ENCODE measurements around the gene RBMS3.
A peak's percentile ranks its signal among the peaks of the same experiment; 100 is the strongest.
"Not testable (repeated sequence)": the region's sequence is repeated elsewhere in the genome, so short reads cannot be mapped to it uniquely, and the experiment has no call there.

RBMS3 gene

DNA sequence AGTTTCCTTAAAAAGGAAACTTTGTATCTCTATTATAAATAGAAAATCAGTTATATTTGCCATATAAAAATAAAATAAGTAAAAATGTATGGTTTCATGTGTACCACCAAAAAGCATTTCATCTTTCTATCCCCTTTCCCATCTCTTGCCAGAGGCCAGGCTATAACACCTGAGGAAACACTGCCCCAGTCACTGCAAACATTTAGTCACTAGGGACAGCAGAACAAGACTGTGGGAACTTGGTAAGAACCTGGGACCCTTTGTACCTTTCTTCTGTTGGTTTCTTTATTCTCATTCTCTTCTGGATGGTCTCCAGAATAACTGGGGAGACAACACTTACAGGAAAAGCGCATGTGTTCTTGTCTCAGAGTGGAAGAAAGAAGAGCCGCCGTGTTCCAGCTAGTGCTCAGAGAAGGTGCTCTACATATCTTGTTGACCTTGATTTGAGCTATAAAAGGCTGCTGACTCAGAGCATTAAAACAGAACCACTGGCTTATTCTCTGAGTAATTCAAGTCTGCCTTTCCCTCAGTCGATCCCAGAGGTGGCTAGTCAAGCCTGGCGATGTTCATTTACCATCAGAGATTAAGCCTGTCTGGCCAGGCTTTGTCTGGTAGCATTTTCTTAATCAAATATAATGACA is 361.6 kb downstream of the RBMS3 start:
- no peak for DNase-seq

DNA sequence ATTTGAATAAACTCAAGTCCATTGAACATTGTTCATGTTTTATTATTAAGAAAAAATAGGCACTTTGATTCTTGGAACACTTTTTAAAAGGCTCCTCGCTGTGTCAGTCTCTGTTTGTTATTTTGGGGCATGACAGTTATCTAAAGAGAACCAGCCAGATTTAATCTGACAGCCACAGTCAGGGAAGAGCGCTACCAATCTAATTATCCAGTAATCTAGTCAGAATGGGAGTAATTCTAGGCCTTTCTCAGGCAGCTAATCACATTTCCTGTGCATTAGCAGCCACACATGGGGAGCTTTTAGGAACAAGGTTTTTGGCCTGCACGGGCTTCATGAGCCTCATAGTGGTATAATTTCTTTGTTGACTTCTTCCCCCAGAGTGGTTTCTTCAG is 362.2 kb downstream of the RBMS3 start:
- DNase-seq, result no peak

DNA sequence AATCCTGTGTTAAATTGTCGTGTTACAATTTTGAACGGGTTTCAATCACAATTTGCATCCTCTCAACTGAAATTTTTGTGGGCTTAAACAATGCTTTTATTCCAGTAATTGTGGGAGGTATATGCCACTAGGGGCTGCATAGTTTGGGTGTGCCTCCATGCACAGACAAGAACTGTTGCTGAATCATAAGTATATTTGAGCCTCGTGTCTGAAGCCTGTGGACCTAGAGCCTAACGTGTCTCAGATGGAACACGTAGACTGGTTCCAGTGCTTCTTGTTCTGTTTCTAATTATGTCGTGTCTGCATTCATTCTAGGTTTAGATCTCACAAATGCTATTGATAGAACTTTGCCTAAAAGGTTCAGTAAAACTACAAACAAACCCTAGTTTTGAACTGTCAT is 363.4 kb downstream of the RBMS3 start:
- DNase-seq, result no peak

DNA sequence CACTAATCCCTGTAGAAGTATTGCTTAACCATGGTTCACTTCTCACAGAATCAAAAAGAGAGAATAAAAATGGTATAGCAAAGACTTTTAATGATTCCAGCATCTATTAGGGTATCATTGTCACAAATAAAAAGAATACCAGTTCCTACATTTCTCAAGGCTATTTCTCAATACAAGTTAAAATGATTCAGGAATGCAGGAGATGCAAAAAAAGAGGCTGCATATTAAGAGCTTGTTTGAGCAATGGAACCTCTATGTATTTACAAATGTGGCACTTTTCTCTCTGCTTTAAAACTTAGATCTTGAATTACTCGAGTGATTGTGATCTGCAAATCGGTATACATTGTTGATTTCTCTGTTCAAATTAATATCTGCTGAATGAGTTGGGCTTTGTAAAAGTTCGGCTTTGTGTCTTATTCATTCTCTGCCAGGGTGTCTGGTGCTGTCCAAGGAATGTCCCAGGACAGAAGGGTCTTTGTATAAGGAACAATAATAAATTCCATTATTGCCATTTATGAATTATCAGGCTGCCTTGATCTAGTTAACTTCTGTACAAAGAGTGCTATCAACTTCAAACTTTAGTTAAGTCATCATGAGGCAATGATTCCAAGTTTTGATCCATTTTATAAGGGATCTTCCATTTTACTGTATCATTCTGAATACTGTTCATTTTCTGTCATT is 364.2 kb downstream of the RBMS3 start:
- no peak for DNase-seq

DNA sequence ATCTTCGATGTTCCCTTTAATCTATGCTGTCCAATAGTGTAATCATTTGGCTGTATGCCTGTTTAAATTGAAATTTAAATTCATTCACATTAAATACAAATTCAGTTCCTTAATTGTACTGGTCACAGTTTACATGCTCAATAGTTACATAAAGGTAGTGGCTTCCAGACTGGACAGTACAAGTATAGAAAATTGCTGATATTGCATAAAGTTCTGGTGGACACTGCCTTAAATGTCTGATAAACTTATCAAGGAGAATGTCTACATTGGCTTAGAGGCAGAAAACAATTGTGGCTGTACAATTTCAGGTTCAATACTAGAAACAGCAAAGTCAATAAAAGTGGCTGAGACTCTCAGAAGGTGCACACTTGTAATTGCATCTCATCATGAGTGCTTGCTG is 365.2 kb downstream of the RBMS3 start:
- no peak for DNase-seq

DNA sequence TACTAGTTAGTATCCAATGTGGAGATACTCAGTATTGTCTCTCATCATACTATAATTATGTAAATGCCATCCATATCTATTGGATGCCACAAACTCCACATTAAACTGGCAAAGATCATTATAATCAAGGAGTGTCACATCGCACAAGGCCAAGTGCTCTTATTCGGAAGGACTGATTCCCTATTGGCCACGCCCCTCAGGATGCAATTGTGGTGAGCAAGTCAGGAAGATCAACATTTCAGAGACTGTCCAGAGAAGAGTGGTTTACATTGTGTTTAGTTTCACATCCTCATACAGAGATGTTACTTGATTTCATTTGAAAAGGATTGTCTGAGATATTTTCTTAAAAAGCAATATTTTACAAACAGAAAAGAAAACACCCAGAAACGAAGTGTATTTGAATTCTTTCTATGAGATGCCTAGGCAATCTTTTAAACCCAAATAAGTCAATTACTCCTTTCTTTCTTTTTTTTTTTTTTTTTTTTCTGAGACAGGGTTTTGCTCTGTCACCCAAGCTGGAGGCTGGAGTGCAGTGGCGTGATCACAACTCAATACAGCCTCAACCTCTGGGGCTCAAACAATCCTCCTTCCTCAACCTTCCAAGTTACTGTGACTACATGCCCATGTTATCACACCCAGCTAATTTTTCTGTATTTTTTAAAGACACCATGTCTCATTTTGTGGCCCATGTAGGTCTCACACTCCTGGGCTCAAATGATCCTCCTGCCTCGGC is 369.1 kb downstream of the RBMS3 start:
- DNase-seq, result peak; percentile 18

DNA sequence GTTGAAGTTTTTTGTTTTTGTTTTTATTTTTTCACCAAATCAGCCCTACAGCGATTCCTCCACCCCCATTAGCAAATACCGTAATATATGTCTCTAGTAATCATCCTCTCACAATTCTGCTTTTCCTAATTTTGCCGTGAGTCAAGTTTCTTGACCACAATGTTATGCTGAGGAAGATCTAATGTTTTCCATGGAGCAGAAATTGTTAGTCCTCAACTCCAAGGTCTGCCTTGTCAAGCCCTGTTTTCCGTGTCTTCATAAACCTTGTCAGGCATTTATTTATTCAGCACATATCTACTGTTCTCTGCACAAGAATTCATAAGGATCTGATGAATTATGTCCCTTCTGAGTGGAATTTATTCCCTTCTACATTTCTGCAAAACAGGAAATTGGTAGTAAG is 372.8 kb downstream of the RBMS3 start:
- DNase-seq, result no peak

DNA sequence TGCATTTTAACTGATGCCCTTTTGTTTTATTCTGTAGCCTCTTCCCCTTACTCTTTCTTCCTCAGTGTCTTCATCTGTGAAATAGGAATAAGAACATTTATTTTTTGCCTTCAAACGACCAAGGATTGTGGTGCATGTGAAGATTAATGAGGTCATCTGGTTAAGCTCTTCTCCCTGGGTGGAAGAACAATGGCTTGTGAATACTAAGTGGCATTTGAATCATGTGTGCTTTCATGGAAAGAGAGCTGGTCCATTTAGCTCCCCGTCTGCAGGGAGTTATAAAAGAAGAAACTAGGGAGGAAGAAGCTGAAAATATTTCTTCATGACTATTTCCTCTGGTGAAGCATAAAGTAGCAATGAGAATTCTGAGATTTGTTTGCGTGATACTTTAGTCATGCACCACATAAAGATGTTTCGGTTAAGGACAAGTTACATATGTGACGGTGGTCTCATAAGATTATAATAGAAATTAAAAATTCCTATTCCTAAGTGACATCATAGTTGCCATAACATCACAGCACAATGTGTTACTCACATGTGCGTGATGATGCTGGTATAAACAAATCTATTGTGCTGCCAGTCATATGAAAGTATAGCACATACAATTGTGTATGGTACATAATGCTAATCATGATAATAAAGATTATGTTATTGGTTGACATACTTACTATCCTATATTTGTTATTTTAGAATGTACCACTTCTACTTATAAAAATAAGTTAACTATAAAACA is 374.3 kb downstream of the RBMS3 start:
- DNase-seq, result no peak

DNA sequence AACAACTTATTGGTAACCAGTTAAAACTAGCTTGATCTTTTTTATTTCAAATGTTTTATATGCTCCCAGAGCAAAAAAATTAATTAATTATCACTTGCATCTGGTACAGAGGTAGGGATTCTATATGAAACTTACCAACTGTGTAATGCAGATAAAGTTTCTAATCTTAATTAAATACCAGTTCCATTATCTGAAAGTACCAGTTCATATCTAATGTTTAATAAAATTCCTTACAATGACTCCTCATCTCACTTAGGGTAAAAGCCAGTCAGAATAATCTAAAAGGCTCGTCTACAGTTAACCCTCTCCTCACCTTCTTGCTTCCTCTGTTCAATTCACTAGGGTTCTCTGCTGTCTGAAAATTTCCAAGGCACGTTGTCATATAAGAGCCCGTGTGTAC is 384.8 kb downstream of the RBMS3 start:
- no peak for DNase-seq

DNA sequence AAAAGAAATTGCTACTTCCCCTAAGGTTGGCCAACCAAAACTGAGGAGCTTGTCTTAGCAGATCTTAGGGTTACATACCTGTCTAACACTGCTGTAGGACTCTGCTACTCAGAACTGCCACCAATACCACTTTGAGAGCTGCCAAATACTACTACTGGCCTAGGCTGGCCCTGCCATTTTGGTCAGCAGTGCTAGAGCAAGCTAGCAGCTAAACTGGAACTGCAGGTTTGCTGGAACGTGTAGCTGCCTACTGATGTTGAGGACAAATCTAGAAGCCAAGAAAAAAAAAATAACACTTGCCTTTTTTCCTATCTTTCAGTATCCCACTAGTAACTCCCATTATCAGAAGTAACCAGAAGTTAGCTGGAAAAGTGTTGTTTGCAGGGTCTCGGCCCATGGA is 387.4 kb downstream of the RBMS3 start:
- no peak for DNase-seq

DNA sequence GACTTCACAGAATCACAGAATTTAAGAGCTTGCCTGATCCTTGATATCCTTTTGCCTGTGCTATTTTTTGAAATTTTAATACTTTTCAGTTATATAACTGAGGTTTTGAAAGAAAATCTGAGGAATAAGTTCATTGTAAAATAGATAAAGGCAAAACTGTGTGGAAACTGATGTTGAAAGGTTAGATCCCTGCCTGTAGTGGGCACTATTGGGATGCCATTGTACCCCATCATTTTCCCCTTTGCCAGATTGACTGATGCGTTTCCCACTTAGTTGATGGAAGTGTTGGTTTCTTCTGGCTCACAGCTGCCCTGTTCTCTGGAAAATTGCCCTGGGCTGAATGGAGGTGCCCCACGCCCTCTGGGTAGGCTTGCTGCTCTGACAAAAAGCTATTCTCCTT is 387.9 kb downstream of the RBMS3 start:
- no peak for DNase-seq

DNA sequence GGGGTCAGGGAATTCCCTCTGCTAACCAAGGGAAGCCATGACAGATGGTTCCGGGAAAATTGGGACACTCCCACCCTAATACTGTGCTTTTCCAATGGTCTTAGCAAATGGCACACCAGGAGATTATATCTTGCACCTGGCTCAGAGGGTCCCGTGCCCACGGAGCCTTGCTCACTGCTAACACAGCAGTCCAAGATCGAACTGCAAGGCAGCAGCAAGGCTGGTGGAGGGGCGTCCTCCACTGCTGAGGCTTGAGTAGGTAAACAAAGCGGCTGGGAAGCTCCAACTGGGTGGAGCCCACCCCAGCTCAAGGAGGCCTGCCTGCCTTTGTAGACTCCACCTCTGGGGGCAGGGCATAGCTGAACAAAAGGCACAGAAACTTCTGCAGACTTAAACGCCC is 389.6 kb downstream of the RBMS3 start:
- not testable (repeated sequence) for DNase-seq

DNA sequence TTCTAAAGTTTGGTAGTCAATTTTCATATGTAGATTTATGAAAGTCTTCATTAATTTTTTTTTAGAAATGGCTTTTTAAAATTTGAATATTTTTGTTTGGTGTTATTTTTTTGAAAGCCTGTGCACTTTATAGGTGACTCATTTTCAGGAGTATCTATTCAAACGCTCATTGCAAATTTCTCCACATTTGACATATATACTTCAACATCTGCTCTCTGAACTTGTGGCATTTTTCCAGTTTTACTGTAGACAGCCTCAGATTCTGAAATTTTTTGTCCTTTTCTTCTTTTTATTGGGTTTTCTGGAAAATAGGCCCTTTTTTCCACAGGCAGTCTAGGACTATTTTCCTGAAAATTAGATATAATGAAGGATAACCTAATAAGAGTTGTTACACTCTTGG is 396.6 kb downstream of the RBMS3 start:
- no peak for DNase-seq

DNA sequence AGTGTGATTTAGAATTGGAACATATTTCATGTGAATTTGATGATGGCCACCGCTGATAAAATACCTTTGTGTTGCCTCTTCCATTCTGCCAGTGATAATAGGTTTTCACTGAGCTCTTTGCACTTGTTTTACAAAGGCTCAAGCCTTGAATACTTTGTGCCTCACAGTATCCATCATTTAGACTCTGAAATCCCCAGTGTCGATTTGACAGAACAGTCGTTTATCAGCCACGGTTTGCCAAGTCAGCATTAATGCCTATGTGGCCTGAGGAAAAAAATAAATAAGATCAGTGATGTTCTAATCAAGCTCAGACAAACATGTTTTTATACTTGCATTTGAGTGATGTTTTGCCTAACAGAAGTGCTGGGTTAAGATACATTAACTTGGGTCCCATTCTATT is 399.1 kb downstream of the RBMS3 start:
- no peak for DNase-seq

DNA sequence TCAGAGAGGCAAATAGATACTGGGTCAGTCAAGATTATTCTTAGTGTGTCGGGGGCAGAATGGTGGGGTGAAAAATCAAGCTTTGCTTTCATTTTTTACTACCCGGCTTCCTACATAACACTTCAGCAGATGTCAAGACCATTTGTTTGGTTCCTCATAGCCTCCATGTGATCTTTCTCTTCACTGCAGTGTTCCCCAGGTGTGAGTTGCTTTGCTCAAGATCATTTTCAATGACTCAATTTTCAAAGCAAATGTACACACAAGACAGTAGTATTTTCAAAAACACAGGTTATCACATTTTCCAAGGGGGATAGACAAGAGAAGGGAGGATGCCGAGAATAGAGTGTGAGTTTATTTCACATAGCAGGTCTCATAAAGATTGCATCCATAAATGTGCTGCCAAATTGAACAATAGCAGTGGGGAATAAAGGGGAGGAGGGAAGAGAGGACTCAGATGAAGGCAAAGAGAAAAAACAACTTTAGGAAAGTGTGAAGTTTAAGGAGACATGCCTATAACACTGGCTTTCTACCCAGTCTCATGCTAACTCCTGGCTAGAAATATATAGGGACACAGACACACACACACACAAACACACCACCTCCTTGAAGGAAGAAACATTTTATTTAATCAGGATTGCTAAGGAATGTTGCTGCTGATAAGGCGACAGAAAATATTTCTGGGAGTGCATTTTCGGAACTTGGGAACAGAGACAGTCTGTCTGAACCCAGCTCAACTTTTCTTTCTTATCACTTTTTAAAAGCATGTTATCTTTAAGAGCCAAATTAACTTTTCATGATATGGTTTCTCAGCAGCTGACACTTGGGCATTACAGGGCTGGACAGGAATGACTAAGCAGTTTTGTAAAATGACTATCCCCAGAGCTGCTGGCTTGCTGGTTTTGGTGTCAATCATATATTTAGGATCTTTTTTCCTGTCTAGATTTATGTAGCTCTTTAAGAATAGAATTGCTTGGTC is 402.4 kb downstream of the RBMS3 start:
- DNase-seq, result no peak

DNA sequence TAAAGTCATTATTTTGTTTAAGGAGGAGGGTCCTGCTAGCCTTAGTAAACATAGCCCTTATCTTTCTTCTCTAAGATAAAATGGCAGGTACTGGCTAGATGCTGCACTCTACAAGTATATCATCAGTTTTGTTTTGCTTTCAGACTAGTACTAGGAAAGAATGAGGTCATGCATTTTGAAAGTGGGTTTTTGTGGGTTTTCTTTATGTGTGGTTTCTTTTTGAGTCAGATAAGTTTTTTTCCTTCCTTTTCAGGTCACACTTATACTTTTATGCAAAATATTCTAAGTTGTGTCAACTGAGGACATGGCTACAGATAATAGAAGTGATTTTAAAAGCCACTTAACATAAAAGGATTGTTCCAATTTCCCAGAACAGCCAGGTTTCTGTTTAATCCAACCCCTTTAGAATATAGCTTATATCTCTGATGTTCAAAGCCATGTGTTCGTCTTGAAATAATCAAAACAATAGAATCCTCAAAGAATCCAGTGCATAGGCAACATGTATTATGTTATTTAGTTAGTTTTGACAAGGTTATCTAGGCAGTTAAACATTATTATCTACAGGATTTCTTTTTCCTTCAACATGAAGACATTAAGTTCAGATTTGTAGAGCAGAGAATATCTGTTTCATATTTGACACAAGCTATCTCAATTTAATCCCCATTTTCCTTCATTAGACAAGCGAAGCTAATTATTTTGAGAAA is 406.2 kb downstream of the RBMS3 start:
- DNase-seq, result no peak

DNA sequence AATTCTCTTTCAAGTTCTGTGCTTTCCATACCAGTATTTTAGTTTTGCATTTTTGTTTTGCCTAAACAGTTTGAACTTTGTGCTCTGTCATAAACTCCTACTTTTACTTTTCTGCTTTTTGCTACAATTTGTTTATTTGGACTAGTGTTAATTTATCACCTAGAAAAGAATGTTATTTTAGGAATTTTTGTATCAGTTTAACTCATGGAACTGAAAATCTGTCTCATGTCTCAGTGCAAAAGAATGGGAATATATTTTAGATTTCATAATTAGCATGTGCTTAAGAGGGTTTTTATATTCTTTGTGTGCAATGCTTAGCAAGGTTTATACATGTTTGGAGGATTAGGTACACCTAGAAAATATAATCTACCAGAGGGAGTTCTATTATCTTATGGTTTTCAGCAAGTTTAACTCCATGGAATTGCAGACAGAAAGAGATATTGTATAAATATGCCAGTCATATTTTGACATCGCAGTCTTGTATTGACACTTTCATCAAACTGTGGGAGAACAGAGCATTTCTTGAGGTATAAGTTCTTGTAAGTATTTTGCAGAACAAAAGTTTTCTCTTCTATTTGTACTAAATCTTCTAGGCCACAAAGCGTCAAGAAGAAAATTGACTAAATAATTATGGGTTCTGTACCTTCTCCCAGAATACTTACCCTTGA is 409.9 kb downstream of the RBMS3 start:
- no peak for DNase-seq

DNA sequence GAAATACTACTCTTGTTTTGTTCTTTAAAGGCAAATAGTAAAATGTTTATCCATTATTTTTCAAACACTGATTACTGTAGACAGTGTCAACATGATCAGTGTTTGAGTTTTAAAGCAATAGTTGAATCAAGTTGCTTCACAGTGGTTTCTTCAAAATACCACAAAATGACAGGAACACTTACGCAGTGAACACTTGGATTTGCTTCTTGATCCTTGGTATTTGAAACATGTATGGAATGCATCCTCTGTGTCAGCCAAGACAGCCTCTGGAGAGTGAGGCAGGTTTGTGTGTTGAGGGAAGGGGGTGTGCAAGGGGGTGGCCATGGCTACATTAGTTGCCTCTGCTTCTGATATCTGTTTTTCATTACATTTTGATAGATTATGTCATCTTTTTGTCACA is 413.0 kb downstream of the RBMS3 start:
- DNase-seq, result no peak

DNA sequence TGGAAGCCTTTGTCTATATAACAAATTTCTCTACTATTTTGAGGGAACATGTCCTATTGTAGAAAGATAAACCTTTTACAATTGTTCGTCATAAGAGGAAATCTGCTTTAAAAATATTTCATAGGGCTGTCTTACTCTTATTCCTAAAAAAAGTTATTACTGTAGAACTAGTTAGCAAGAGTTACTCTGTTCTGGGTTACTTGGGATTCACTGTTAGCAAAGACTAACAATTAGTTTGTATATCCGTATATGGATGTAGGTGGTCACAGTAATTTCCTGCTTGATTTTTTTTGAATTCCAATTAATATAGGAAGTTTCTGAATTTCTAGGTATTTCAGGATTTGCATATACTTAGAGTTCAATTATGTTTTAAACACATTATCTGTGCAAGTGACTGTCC is 413.5 kb downstream of the RBMS3 start:
- DNase-seq, result no peak

DNA sequence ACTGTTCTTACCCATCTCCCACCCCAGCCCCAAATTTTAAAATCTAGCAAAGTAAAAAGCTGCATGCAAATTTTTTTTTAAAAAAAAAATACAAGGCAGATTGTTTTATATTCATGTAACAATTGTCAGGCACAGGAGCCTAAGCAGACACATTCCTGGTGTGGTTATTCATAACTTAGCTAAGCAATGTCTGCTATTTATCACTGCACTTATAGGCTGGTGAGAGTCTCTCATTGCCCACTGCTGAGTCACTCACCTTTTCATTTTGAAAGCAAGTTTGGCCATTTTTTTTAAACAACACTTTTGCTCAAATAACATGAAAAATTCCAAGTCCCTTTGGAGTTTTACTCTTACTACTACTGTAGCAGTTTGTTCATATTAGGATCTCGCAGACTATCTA is 413.9 kb downstream of the RBMS3 start:
- DNase-seq, result no peak

DNA sequence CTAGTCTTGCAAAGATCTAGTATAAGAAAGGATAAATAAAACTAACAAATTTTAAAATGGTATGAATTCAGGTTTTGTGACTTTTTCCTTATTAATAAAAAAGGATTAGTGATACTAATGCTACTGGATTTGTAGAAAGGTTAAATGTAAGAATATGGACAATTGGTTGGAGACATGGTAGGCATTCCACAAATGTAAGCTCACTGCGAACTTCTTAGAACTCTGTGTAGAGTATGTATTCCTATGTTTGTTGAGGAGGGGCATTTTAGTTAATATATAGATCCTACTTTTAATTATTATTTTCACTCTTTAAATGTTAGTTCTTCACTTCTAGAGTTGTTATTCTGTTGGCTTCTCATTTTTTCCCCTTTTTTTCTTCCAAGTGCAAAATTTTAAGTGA is 414.3 kb downstream of the RBMS3 start:
- DNase-seq, result no peak
